ENCODE data around the gene SEMA6A. TPM values are rescaled to one million over a fixed set of nuclear protein-coding genes. Genes with fewer than 3 reads are reported as not detected.

The SEMA6A gene
- total RNA-seq, 1 experiment from 2014 or later, result not detected

- peak; percentile 56 for DNase-seq (ENCODE audit: low read depth)
Measured at GRCh38 chr5:116495786-116496357, 78.8 kb downstream of the SEMA6A start.

DNA sequence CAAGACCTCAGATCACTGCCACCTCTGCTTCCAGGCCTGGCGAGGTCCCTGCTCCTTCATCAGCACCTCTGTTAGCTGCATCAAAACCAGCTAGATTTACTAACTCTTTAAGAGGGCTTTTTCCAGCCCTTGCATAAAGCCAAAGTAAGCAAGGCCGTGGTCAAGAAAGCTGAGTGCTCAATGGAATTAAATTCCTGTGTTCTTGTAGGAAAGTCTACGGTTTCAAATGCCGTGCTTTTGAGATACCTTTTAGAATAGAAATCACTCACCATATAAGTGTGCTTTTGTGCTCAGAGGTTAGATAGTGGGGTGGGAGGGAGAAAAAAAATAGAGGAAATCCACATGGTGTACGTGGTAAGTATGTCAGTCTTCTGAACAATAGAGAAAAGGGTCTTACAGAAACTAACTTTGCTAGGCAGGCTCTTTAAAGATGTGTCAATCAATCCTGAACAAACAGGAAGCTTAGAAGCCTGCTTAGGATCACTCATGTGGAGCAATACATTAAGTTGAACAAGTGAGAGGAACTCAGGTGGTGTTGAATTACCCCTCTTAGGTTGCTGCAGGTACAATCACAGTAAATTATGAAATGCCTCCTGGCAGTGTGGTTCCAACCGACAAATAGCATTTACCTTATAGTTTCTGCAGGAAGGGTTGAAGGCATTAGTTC, 79.7 kb downstream of the SEMA6A start:
- no peak for DNase-seq (ENCODE audit: low read depth)

- DNase-seq (ENCODE audit: low read depth), result no peak
Measured at GRCh38 chr5:116492776-116493175, 81.8 kb downstream of the SEMA6A start.

DNA sequence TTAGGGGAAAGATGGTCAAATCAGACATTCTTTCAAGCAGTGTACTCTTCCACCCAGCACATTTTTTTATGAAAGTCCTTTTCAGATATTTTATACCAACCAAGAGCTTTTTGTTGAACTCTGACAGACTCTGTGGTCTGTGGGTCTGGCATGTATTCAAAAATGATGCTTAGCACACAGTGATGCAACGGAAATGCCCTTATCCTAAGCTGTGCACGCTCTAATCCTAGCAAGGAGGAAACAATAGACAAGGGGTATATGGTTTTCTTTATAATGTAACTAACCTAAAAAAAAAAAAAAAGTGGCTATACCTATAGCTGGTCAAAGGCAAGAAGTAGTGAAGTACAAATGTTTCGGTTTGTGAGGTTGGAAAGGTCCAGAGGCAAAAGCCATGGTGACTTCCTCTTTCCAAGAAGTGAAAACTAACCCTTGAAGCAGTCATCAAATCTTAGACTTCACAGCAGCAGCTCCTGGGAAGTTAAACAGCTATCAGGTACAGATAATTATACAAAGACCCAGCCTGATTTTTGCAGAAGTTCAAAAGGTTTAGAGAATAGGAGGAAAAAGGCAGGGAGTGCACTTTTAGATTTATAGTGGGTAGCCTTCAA, 82.5 kb downstream of the SEMA6A start:
- DNase-seq (ENCODE audit: low read depth), result peak; percentile 93

GRCh38 chr5:116488356-116489041, 86.1 kb downstream of the SEMA6A start:
- no peak for DNase-seq (ENCODE audit: low read depth)

DNA sequence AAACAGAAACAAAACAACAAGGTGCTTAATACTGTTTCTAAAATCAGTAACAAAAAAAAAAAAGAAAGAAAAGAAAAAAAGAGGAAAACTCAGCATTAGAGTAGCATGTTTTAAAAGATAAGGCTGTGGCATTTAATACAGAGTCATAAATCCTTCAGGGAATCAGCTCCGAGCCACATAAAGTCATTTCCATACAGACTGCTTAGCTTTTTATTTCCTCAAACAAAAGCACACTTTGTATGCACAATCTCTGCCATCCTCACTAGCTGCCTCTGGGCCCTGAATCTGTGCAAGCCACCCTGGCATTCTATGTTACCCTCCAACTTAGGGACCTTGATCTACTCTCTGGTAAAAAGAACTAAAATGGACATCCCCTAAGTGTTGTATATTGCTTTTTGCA, 87.6 kb downstream of the SEMA6A start:
- DNase-seq (ENCODE audit: low read depth), result no peak

- no peak for DNase-seq (ENCODE audit: low read depth)
Measured at GRCh38 chr5:116486588-116486987, 88.0 kb downstream of the SEMA6A start.

- DNase-seq (ENCODE audit: low read depth), result no peak
Measured at GRCh38 chr5:116484645-116485044, 90.0 kb downstream of the SEMA6A start.

DNA sequence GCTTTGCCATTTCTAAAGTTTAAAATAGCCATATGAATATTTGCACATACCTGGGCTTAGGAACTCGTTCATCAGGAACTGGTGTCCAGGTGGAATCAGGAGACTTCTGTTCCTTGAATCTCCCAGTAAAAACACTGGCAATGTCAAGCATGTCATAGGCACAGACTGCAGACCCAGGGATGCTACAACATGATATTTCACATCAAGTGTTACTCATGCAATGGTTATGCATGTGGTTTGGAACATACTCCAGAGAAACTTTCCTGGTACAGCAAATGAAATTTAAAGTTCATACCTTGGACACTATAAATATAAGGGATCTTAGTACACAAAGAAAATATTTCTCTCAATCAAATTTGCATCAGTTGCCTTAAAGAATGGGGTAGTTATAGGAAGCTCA, 92.2 kb downstream of the SEMA6A start:
- DNase-seq (ENCODE audit: low read depth), result peak; percentile 59

DNA sequence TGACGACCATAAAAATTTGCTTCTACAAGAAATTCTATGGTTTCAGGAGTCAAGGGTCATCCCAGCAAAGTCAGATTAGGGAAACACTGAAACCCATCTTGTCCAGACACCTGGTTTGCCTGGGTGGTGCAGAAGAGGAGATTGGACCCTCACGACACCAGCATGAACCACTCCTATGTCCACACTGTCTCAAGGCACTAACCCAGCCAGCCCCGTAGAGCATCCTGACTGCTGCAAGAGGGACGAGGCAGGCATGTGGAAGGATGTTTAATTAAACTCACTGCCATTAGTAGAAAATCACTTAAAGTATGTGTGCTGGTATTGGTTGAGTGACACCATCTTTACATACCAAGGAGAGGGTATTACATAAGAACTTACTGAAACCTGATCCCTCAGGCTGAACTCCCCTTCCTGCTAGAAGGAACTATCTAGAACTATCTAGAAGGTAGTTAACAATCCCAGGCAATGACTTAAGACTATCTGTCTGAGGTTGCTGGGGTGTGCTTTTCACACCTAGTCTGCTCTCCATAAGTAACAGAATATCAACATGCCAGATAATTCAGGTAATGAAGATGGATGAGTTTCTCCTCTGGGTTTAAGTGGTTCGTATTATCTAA, 93.6 kb downstream of the SEMA6A start:
- no peak for DNase-seq (ENCODE audit: low read depth)

DNA sequence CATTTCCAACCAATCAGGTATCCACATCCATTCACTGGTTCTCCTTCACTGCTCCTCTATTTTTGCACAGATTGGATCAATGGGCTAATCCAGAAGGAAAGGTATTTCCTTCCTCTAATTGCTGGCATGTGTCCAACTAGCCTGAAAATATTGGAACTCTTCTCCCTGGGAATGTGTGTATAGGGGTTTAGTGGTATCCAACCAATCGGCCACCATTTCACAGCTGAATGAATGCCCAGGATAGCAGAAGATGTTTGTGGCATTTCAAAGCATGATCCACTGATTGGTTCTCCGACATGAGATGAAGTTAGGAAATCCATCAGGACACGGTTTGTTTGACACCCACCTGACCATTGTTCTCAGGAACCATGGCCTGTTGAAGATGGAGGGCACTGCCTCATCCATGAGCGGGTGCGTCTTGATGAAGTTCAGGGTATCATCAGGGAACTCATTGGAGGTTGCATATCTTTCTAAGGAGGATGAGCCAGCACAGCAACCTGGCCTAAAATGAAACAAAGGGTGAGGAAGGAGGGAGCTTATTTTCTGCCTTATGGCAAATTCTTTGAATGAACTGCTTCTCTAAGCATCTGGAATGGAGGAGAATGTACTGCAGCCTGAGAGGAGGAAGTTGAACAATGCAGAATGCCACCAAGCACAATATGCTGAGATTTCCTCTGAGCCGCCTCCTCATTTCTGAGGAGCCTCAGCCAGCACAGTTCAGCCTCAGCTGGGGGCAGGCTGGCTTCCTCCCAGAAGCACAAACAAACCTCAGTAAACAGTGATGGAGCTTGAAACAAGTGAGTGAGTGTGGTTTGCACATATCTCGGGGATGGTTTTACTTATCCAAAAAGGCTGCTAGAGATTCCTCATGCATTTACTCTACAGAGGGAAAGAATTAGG, 94.6 kb downstream of the SEMA6A start:
- no peak for DNase-seq (ENCODE audit: low read depth)

GRCh38 chr5:116478491-116478890, 96.1 kb downstream of the SEMA6A start:
- DNase-seq (ENCODE audit: low read depth), result peak; percentile 85

DNA sequence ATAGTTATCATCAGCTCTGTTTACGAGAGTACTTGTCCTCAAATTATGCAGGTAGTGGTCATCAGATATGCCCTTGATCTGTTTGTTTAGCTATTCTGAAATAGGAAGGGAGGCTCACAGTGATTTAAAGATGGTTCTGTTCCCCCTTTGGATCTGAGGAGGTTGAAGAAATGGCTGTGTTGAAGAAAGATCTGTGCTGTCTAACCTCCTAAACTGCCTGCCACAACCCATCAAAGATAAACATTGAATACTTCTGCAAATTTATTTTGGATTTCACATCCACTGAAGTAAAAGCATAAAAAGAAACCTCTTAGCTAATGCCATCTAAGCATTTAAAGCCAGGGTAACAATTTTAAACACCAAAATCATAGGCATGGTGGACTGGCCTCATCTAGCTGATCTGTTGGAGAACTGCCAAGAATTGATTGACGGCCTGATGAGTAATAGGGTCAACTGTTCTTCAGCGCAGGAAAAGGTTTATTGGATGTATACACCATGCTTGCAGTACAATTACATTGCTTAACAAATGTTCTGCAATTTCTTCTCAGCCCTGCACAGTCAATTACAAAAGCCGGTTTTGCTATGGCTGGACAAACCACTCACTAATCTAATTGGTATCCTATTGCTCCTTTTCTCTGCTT, 97.6 kb downstream of the SEMA6A start:
- peak; percentile 1 for DNase-seq (ENCODE audit: low read depth)

DNA sequence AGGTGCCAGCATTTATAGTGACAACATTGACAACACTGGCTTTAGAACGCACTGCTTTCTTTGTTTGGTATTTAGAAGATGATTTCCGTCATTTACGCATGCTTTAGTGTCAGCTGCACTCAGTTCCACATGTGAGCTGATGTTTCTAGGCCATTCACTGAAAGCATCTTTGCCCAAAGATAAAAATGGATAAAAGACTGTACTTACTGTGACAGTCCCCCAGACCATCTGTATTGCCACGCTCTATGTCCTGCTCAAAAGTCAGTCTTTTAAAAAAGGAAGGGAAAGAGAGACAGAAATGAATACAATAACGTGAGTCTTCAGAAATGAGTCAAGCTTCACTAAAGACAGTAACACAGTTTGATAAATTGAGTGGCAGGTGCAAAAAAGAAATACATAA, 99.3 kb downstream of the SEMA6A start:
- DNase-seq (ENCODE audit: low read depth), result peak; percentile 47

GRCh38 chr5:116473706-116474105, 100.9 kb downstream of the SEMA6A start:
- no peak for DNase-seq (ENCODE audit: low read depth)

DNA sequence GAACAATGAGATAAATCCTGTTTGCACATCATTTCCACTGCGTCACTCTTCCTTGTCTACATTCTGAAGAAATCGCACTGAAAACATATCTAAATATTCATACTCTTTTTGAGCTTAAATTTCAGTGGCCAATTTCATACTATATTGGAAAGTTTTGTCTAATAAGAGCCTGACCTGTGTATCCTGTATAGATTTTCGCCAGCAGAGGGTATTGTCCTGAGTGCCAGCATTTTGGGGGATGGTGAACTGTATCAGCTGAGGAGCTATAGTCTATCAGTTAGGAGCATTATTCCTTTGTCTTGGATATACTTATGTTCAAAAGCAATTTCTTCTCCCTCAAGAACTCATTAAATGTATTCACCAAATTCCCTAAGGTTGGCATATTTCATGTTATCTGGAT, 102.3 kb downstream of the SEMA6A start:
- DNase-seq (ENCODE audit: low read depth), result no peak

DNA sequence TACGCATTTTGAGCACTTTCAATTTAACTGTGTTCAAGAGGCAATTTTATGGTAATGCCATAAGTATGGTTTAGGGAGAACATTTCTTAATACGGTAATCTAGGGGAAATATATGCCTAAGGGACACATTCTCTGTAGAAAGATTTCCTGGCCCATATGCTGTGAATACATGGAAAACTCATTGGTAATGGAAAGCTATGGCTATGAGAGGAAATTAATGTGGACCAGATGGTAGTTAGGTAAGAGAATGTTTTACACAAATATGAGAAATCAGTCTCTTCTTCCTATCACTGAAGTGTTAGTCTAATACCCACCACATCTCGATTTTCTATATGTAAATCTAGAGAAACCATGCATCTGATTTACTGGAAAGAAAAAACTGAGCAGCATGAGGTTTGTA, 105.0 kb downstream of the SEMA6A start:
- no peak for DNase-seq (ENCODE audit: low read depth)

DNA sequence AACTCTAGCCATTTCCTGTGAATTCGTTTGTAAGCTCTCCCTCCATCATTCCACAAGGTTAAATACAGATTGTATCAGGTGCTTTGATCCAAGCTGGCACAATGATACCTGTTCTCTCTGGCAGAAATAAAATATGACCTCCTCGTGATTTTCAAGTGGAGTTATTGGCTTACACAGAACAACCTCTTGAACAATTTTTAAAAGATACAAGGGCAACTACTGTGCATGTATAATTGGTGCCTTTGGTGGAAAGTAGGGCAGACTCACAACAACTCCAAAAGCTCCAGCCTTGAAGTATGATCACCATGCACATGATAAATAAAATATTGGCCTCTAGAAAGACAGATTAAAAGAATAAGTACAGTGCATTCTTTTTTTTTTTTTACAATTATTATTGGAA, 106.0 kb downstream of the SEMA6A start:
- no peak for DNase-seq (ENCODE audit: low read depth)

- no peak for DNase-seq (ENCODE audit: low read depth)
Measured at GRCh38 chr5:116467465-116467843, 107.2 kb downstream of the SEMA6A start.

GRCh38 chr5:116466727-116467464, 107.7 kb downstream of the SEMA6A start:
- DNase-seq (ENCODE audit: low read depth), result no peak

Measured in LHCN-M2 (cell line).